IMR-90 (cell line): ENCODE measurements around the gene CLRN1. TPM values are rescaled to one million over a fixed set of nuclear protein-coding genes. Genes with fewer than 3 reads are reported as not detected.

Experiments
- ATAC-seq: fragments of 200-7000 bp; cut with Tn5 transposase; 2 replicates; pipeline ENCODE4 v1.9.1; 2020; ENCODE audit warnings: low read depth, mild to moderate bottlenecking, moderate library complexity
- BruUV-seq: library from RNA; stranded (reverse); fragments of 400-500 nt; replicated peaks from 2 replicates; lab custom pipeline; 2021; lab: Mats Ljungman, UMichigan
- CTCF ChIA-PET: fragments of 300-600 bp; formaldehyde crosslinking; extraction: SDS; loops from one replicate; lab custom pipeline; 2021; ENCODE audit warnings: antibody characterized with exemption; lab: Yijun Ruan, JAX
- POLR2A ChIA-PET: fragments of 300-600 bp; sonication (Branson Sonifier 250); formaldehyde crosslinking; loops from one replicate; lab custom pipeline; 2022; ENCODE audit warnings: antibody characterized with exemption; ENCODE audit not compliant: unreplicated experiment; lab: Charles Lee
- DNase-seq: peaks from one replicate; pipeline ENCODE4 v3.0.0; 2013
- H2AFZ ChIP-seq: replicated peaks from 2 replicates; pipeline ENCODE3; 2013; ENCODE audit warnings: low read length, mild to moderate bottlenecking; ENCODE audit not compliant: poor library complexity
- H2AK5ac ChIP-seq: 2 replicates; pipeline ENCODE4 v1.6.1; 2013; ENCODE audit warnings: low read depth, low read length, inconsistent platforms
- H2AK9ac ChIP-seq: replicated peaks from 2 replicates; pipeline ENCODE3; 2013; ENCODE audit warnings: mild to moderate bottlenecking, low read depth, low read length, moderate library complexity; ENCODE audit not compliant: poor library complexity
- H2BK120ac ChIP-seq: 2 replicates; pipeline ENCODE4 v1.6.1; 2013; ENCODE audit warnings: low read depth, low read length, inconsistent platforms
- H2BK15ac ChIP-seq: 3 replicates; pipeline ENCODE4 v1.6.1; 2013; ENCODE audit warnings: low read depth, low read length, inconsistent platforms
- H2BK20ac ChIP-seq: 2 replicates; pipeline ENCODE4 v1.6.1; 2013; ENCODE audit warnings: low read depth, mild to moderate bottlenecking, inconsistent platforms, low read length, moderate library complexity
- H2BK5ac ChIP-seq: 2 replicates; pipeline ENCODE4 v1.6.1; 2013; ENCODE audit warnings: mild to moderate bottlenecking, low read depth, low read length, inconsistent platforms; ENCODE audit not compliant: poor library complexity, severe bottlenecking
- H3K14ac ChIP-seq: replicated peaks from 2 replicates; pipeline ENCODE4 v1.6.1; 2013; ENCODE audit warnings: low read depth, low read length, inconsistent platforms
- H3K18ac ChIP-seq: 2 replicates; pipeline ENCODE4 v1.6.1; 2013; ENCODE audit warnings: low read depth, low read length, control low read depth
- H3K23ac ChIP-seq: 2 replicates; pipeline ENCODE4 v1.6.1; 2013; ENCODE audit warnings: low read depth, low read length, inconsistent platforms
- H3K27ac ChIP-seq: 2 replicates; pipeline ENCODE4 v1.5.1; 2013; ENCODE audit warnings: mild to moderate bottlenecking, control low read depth, low read length; ENCODE audit not compliant: insufficient read depth
- H3K27me3 ChIP-seq: 2 replicates; pipeline ENCODE4 v1.6.1; 2013; ENCODE audit warnings: low read length; ENCODE audit not compliant: control insufficient read depth, insufficient read depth
- H3K36me3 ChIP-seq: 2 replicates; pipeline ENCODE4 v1.6.1; 2013; ENCODE audit warnings: low read length, mixed read lengths; ENCODE audit not compliant: control insufficient read depth, insufficient read depth
- H3K4ac ChIP-seq: 2 replicates; pipeline ENCODE4 v1.6.1; 2013; ENCODE audit warnings: low read depth, low read length, inconsistent platforms
- H3K4me1 ChIP-seq: 2 replicates; pipeline ENCODE4 v1.6.1; 2013; ENCODE audit warnings: low read length, mixed read lengths; ENCODE audit not compliant: control insufficient read depth, insufficient read depth
- H3K4me2 ChIP-seq: 2 replicates; pipeline ENCODE4 v1.6.1; 2013; ENCODE audit warnings: low read depth, mild to moderate bottlenecking, control low read depth, low read length, moderate library complexity
- H3K4me3 ChIP-seq: 2 replicates; pipeline ENCODE4 v1.5.1; 2013; ENCODE audit warnings: low read depth, mild to moderate bottlenecking, control low read depth, low read length, moderate library complexity; ENCODE audit not compliant: insufficient read depth
- H3K56ac ChIP-seq: 2 replicates; pipeline ENCODE4 v1.6.1; 2013; ENCODE audit warnings: low read length, inconsistent platforms; ENCODE audit not compliant: insufficient read depth; ENCODE audit errors: extremely low read depth
- H3K79me1 ChIP-seq, 2 experiments: 2 replicates each; pipeline ENCODE4 v1.6.1; 2013; ENCODE audit warnings: low read length in 2 of 2, inconsistent platforms in 1 of 2, low read depth in 1 of 2
- H3K9ac ChIP-seq: 2 replicates; pipeline ENCODE4 v1.6.1; 2013; ENCODE audit warnings: low read depth, low read length, control low read depth
- H3K9me1 ChIP-seq: 2 replicates; pipeline ENCODE4 v1.6.1; 2013; ENCODE audit warnings: low read length, inconsistent platforms; ENCODE audit not compliant: insufficient read depth
- H3K9me3 ChIP-seq: 2 replicates; pipeline ENCODE4 v1.6.1; 2013; ENCODE audit warnings: low read length; ENCODE audit not compliant: control insufficient read depth, insufficient read depth
- H4K20me1 ChIP-seq: 2 replicates; pipeline ENCODE4 v1.6.1; 2013; ENCODE audit warnings: low read length, inconsistent platforms; ENCODE audit not compliant: insufficient read depth
- H4K5ac ChIP-seq: 2 replicates; pipeline ENCODE4 v1.6.1; 2013; ENCODE audit warnings: mild to moderate bottlenecking, low read depth, low read length, control low read depth
- H4K8ac ChIP-seq, 2 experiments: 2 replicates each; pipeline ENCODE4 v1.6.1; 2013; ENCODE audit warnings: low read depth in 2 of 2, low read length in 2 of 2, control low read depth in 1 of 2, inconsistent platforms in 1 of 2
- H4K91ac ChIP-seq: 2 replicates; pipeline ENCODE4 v1.6.1; 2013; ENCODE audit warnings: low read depth, low read length, inconsistent platforms; ENCODE audit not compliant: insufficient read depth
- CEBPB ChIP-seq: IDR thresholded peaks from 2 replicates; pipeline ENCODE4 v1.6.1; 2012; ENCODE audit warnings: low read depth, low read length, improper control_type of control experiment
- ELK1 ChIP-seq: fragments of 150-350 bp; IDR thresholded peaks from 2 replicates; pipeline ENCODE4 v1.6.1; 2016; ENCODE audit warnings: low read depth, mild to moderate bottlenecking, low read length, moderate library complexity, borderline replicate concordance
- FOS ChIP-seq: fragments of 150-350 bp; IDR thresholded peaks from 2 replicates; pipeline ENCODE4 v1.6.1; 2016; ENCODE audit warnings: low read depth, low read length
- MAFK ChIP-seq: IDR thresholded peaks from 2 replicates; pipeline ENCODE4 v1.6.1; 2012; ENCODE audit warnings: low read depth, low read length, improper control_type of control experiment
- MAZ ChIP-seq: IDR thresholded peaks from 2 replicates; pipeline ENCODE4 v1.6.1; 2012; ENCODE audit warnings: low read depth, mild to moderate bottlenecking, low read length, improper control_type of control experiment, moderate library complexity, borderline replicate concordance
- MXI1 ChIP-seq: IDR thresholded peaks from 2 replicates; pipeline ENCODE4 v1.6.1; 2012; ENCODE audit warnings: low read depth, mild to moderate bottlenecking, low read length, moderate library complexity, borderline replicate concordance
- NFE2L2 ChIP-seq: fragments of 150-350 bp; IDR thresholded peaks from 2 replicates; pipeline ENCODE4 v1.6.1; 2016; ENCODE audit warnings: low read depth, mild to moderate bottlenecking, low read length
- RCOR1 ChIP-seq: IDR thresholded peaks from 2 replicates; pipeline ENCODE4 v1.6.1; 2012; ENCODE audit warnings: mild to moderate bottlenecking, low read length, improper control_type of control experiment; ENCODE audit not compliant: insufficient replicate concordance
- RFX5 ChIP-seq: IDR thresholded peaks from 2 replicates; pipeline ENCODE4 v1.8.0; 2012; ENCODE audit warnings: low read depth, mild to moderate bottlenecking, low read length, moderate library complexity
- SMC3 ChIP-seq: fragments of 150-350 bp; IDR thresholded peaks from 2 replicates; pipeline ENCODE4 v1.6.1; 2016; ENCODE audit warnings: low read depth, mild to moderate bottlenecking, antibody characterized with exemption, low read length, moderate library complexity
- USF2 ChIP-seq: fragments of 150-350 bp; IDR thresholded peaks from 2 replicates; pipeline ENCODE4 v1.6.1; 2017; ENCODE audit warnings: mild to moderate bottlenecking, antibody characterized with exemption, low read length, low read depth
- WGBS, 2 experiments: methylation state at CpG; one replicate each; pipeline versions ENCODE4 v1.1.5 to v1.1.7; 2013; ENCODE audit warnings: missing lambda C conversion rate in 2 of 2; ENCODE audit not compliant: insufficient read length in 1 of 2; ENCODE audit errors: extremely low coverage in 2 of 2; 5-methylcytosine and 5-hydroxymethylcytosine counted together
- dilution Hi-C: fragments of 300-500 bp; cut with HindIII; formaldehyde crosslinking; loops from one replicate; pipeline ENCODE4 v1.14.3; 2018; ENCODE audit warnings: low sequenced_read_pairs; ENCODE audit not compliant: unreplicated experiment
- in situ Hi-C: fragments of 300-500 bp; cut with MboI; formaldehyde crosslinking; loops from 3 replicates; pipeline ENCODE4 v1.14.3; 2019; ENCODE audit warnings: low sequenced_read_pairs, inconsistent platforms, mixed read lengths
- intact Hi-C: fragments of 100-400 bp; cut with micrococcal nuclease; formaldehyde crosslinking; loops from 2 replicates; pipeline ENCODE4 v1.10.0; 2022
- polyA plus RNA-seq, 3 experiments: library from polyadenylated mRNA; depleted of rRNA; stranded (reverse); fragments of >200 nt; gene quantifications; 2 replicates each; pipeline ENCODE4 v1.2.3, GENCODE V29; 2012; ENCODE audit warnings: low replicate concordance in 1 of 3
- total RNA-seq: library from RNA; depleted of rRNA; stranded (reverse); fragments of >200 nt; gene quantifications from 2 replicates; pipeline ENCODE4 v1.2.3, GENCODE V29; 2012

CLRN1 gene
- total and polyA plus RNA-seq, 2 of the 4 experiments (the other 2 are of a cell fraction) = not detected

GRCh38 chr3:150890831-150891230 lies 81.7 kb downstream of the CLRN1 start:
- in situ Hi-C loops = no loop called here
- 80% methylated on average over 2 of the region's 9 CpGs; no CpG with 5 or more reads in 1 of the 2 experiments for WGBS, 2 experiments

More at GRCh38 chr3:150890831-150891230, 81.7 kb downstream of the CLRN1 start:
- Histone ChIP-seq H2AK9ac (no peak overlapping the region), H3K23ac (no peak overlapping the region), H3K4me3 (no peak overlapping the region), H4K5ac (no peak overlapping the region), H4K8ac (no peak overlapping the region), H3K27me3 (peaks cover 6% of the 10 kb centered on the region; the same call in 1 of the 2 replicates), H3K4ac (no peak overlapping the region), H3K14ac (no peak overlapping the region), H3K27ac (no peak overlapping the region), H2AFZ (no peak overlapping the region), H3K4me1 (no peaks in the 10 kb centered on the region), H2BK20ac (no peak overlapping the region), H3K4me2 (no peak overlapping the region), H3K9ac (no peak overlapping the region), H4K91ac (no peak overlapping the region), H3K36me3 (no peaks in the 10 kb centered on the region), H2AK5ac (no peak overlapping the region), H2BK120ac (no peak overlapping the region), H4K20me1 (no peaks in the 10 kb centered on the region), H3K9me1 (no peaks in the 10 kb centered on the region), H2BK5ac (no peak overlapping the region), H3K56ac (no peak overlapping the region), H3K18ac (no peak overlapping the region), H2BK15ac (no peak overlapping the region), H3K79me1 (no peaks in the 10 kb centered on the region), H3K9me3 (no peaks in the 10 kb centered on the region)
- ATAC-seq (no peak), DNase-seq (no peak)
- TF ChIP-seq NFE2L2 (no peak), RCOR1 (no peak), FOS (no peak), MAFK (no peak), CEBPB (no peak), MXI1 (no peak), MAZ (no peak), RFX5 (no peak), USF2 (no peak), SMC3 (no peak), ELK1 (no peak)
- no TSS peak for BruUV-seq
- ChIA-PET POLR2A (no interaction called here), CTCF (no interaction called here)
- intact Hi-C loops (no loop called here), dilution Hi-C loops (no loop called here)
